ENCODE data around the gene MYH16. TPM values are rescaled to one million over a fixed set of nuclear protein-coding genes. Genes with fewer than 3 reads are reported as not detected.

The MYH16 gene
- not detected in 2 replicates for total RNA-seq

GRCh38 chr7:99272476-99273045, at the start of gene MYH16:
Gene MYH16, plus strand, starts transcription at chr7:99272839.

GRCh38 chr7:99325592-99326407, 53.2 kb downstream of the MYH16 start, which contains the start of gene ARPC1A:
Gene ARPC1A, plus strand, starts transcription at chr7:99325898. Its CDS starts 7,456 bp downstream, at chr7:99333354.

Other genes with a start within 250 kb of the MYH16 start
- 15.9 and 16.5 TPM in 2 replicates for gene SMURF1, start 128.7 kb upstream of the MYH16 start, total RNA-seq
- gene KPNA7, start 64.7 kb upstream of the MYH16 start, total RNA-seq = not detected in 2 replicates
- gene ARPC1A, start 53.1 kb downstream of the MYH16 start, total RNA-seq = 140 and 156 TPM in 2 replicates
- gene ARPC1B, start 101.9 kb downstream of the MYH16 start, total RNA-seq = 210 and 312 TPM in 2 replicates
- gene PDAP1, start 135.8 kb downstream of the MYH16 start, total RNA-seq = 76.0 and 76.2 TPM in 2 replicates
- gene BUD31, start 136.1 kb downstream of the MYH16 start, total RNA-seq = 103 and 104 TPM in 2 replicates
- 6.2 and 6.7 TPM in 2 replicates for gene PTCD1, start 166.0 kb downstream of the MYH16 start, total RNA-seq
- gene CPSF4, start 166.1 kb downstream of the MYH16 start, total RNA-seq = 21.0 and 23.7 TPM in 2 replicates
- gene ATP5MF, start 193.3 kb downstream of the MYH16 start, total RNA-seq = 604 and 668 TPM in 2 replicates
- gene ZNF789, start 200.1 kb downstream of the MYH16 start, total RNA-seq = 5.1 and 6.9 TPM in 2 replicates
- gene ZNF394, start 227.4 kb downstream of the MYH16 start, total RNA-seq = 34.2 and 34.9 TPM in 2 replicates
- gene ZKSCAN5, start 231.8 kb downstream of the MYH16 start, total RNA-seq = 10.3 and 12.4 TPM in 2 replicates

Measured in articular chondrocyte of knee joint (primary cell).